ENCODE measurements around the gene NLRC3.

Gene NLRC3

GRCh38 chr16:3578610-3579551 is 1.7 kb upstream of the NLRC3 start:
- TF ChIP-seq FOXM1 (IDR thresholded peaks at IDR 0.05; ENCODE audit: borderline replicate concordance) (no peak), CTBP1 (IDR thresholded peaks at IDR 0.05; ENCODE audit: borderline replicate concordance) (no peak), TARDBP (IDR thresholded peaks at IDR 0.05) (no peak), SUZ12 (IDR thresholded peaks at IDR 0.05) (no peak), FOXA1 (IDR thresholded peaks at IDR 0.05) (no peak)
- no peak for DNase-seq (ENCODE audit: extremely low spot score)
- ChIA-PET POLR2A (no interaction called here), CTCF (no interaction called here)

DNA sequence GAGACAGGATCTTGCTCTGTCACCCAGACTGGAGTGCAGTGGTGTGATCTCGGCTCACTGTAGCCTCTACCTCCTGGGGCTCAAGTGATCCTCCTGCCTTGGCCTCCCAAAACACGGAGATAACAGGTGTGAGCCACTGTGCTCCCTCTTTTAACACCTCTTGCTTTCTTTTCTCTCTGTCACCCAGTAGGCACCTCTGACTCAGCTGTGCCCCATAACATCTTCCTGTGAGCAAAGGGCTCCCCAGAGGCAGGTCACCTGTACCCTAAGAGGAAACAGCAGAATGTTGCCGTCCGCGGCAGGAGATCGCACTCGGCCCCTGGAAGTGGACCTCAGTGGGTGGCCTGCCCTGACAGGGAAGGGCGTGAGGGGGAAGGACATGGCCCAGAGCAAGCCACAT is 918 bp upstream of the NLRC3 start:
- no peak for TF ChIP-seq SP1 (IDR thresholded peaks at IDR 0.05)
- no peak for TF ChIP-seq SUZ12 (IDR thresholded peaks at IDR 0.05)
- no peak for TF ChIP-seq LEF1 (IDR thresholded peaks at IDR 0.05; ENCODE audit: borderline replicate concordance)
- TF ChIP-seq, protein P1, sequence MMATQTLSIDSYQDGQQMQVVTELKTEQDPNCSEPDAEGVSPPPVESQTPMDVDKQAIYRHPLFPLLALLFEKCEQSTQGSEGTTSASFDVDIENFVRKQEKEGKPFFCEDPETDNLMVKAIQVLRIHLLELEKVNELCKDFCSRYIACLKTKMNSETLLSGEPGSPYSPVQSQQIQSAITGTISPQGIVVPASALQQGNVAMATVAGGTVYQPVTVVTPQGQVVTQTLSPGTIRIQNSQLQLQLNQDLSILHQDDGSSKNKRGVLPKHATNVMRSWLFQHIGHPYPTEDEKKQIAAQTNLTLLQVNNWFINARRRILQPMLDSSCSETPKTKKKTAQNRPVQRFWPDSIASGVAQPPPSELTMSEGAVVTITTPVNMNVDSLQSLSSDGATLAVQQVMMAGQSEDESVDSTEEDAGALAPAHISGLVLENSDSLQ (IDR thresholded peaks at IDR 0.05) = no peak
- TF ChIP-seq ELF4 (IDR thresholded peaks at IDR 0.05) = no peak
- no peak for TF ChIP-seq HDGF (IDR thresholded peaks at IDR 0.05; ENCODE audit: borderline replicate concordance)
- no peak for TF ChIP-seq FOXK2 (IDR thresholded peaks at IDR 0.05)
- no peak for TF ChIP-seq NFRKB (IDR thresholded peaks at IDR 0.05)
- no peak for TF ChIP-seq BHLHE40 (IDR thresholded peaks at IDR 0.05; ENCODE audit: borderline replicate concordance)
- TF ChIP-seq CTBP1 (IDR thresholded peaks at IDR 0.05; ENCODE audit: borderline replicate concordance) = no peak
- no peak for TF ChIP-seq ZNF384 (IDR thresholded peaks at IDR 0.05)
- no peak for TF ChIP-seq FOXM1 (IDR thresholded peaks at IDR 0.05; ENCODE audit: borderline replicate concordance)
- no peak for TF ChIP-seq L3MBTL2 (conservative IDR thresholded peaks at IDR 0.05)
- TF ChIP-seq ARNT (IDR thresholded peaks at IDR 0.05) = no peak
- no peak for TF ChIP-seq FOXA1 (IDR thresholded peaks at IDR 0.05)
- no peak for TF ChIP-seq TARDBP (IDR thresholded peaks at IDR 0.05)
- POLR2A ChIA-PET = no interaction called here
- CTCF ChIA-PET = no interaction called here
- no peak for DNase-seq (ENCODE audit: extremely low spot score)

- TF ChIP-seq BHLHE40 (IDR thresholded peaks at IDR 0.05; ENCODE audit: borderline replicate concordance) = no peak
- no peak for TF ChIP-seq HDGF (IDR thresholded peaks at IDR 0.05; ENCODE audit: borderline replicate concordance)
- no peak for TF ChIP-seq SP1 (IDR thresholded peaks at IDR 0.05)
- no peak for TF ChIP-seq SUZ12 (IDR thresholded peaks at IDR 0.05)
- TF ChIP-seq ZNF384 (IDR thresholded peaks at IDR 0.05) = no peak
- no peak for TF ChIP-seq FOXA1 (IDR thresholded peaks at IDR 0.05)
- no peak for DNase-seq (ENCODE audit: extremely low spot score)
- ChIA-PET CTCF (no interaction called here), POLR2A (no interaction called here)
Observed at GRCh38 chr16:3576211-3576610, 992 bp downstream of the NLRC3 start.

- CTCF ChIA-PET = no interaction called here
- POLR2A ChIA-PET = interaction anchor here (0.6 to 0.7 kb wide), 2 partner anchors 30 to 355 kb away, joined by 3 read pairs; no protein-coding TSS in a partner anchor
- no peak for TF ChIP-seq SP1 (IDR thresholded peaks at IDR 0.05)
- TF ChIP-seq ELF4 (IDR thresholded peaks at IDR 0.05) = no peak
- TF ChIP-seq ARNT (IDR thresholded peaks at IDR 0.05) = no peak
- TF ChIP-seq SUZ12 (IDR thresholded peaks at IDR 0.05) = no peak
- no peak for TF ChIP-seq FOXM1 (IDR thresholded peaks at IDR 0.05; ENCODE audit: borderline replicate concordance)
- no peak for TF ChIP-seq BHLHE40 (IDR thresholded peaks at IDR 0.05; ENCODE audit: borderline replicate concordance)
- TF ChIP-seq, protein P1 (IDR thresholded peaks at IDR 0.05) = no peak
- TF ChIP-seq FOXA1 (IDR thresholded peaks at IDR 0.05) = no peak
- no peak for TF ChIP-seq CTBP1 (IDR thresholded peaks at IDR 0.05; ENCODE audit: borderline replicate concordance)
- TF ChIP-seq ZNF384 (IDR thresholded peaks at IDR 0.05) = no peak
- TF ChIP-seq HDGF (IDR thresholded peaks at IDR 0.05; ENCODE audit: borderline replicate concordance) = no peak
- TF ChIP-seq TARDBP (IDR thresholded peaks at IDR 0.05) = no peak
- no peak for TF ChIP-seq FOXK2 (IDR thresholded peaks at IDR 0.05)
- TF ChIP-seq L3MBTL2 (conservative IDR thresholded peaks at IDR 0.05) = no peak
- TF ChIP-seq LEF1 (IDR thresholded peaks at IDR 0.05; ENCODE audit: borderline replicate concordance) = no peak
- no peak for TF ChIP-seq NFRKB (IDR thresholded peaks at IDR 0.05)
- no peak for DNase-seq (ENCODE audit: extremely low spot score)
Observed at GRCh38 chr16:3575491-3575890, 1.7 kb downstream of the NLRC3 start.

GRCh38 chr16:3574195-3574594 is 3.0 kb downstream of the NLRC3 start:
- ChIA-PET CTCF (interaction anchor here (0.6 kb wide), 1 partner anchor 387 kb away, joined by 3 read pairs; no protein-coding TSS in a partner anchor), POLR2A (no interaction called here)
- no peak for DNase-seq (ENCODE audit: extremely low spot score)
- TF ChIP-seq L3MBTL2 (conservative IDR thresholded peaks at IDR 0.05) (no peak), BHLHE40 (IDR thresholded peaks at IDR 0.05; ENCODE audit: borderline replicate concordance) (no peak), FOXA1 (IDR thresholded peaks at IDR 0.05) (no peak), FOXK2 (IDR thresholded peaks at IDR 0.05) (no peak), TARDBP (IDR thresholded peaks at IDR 0.05) (no peak), NFRKB (IDR thresholded peaks at IDR 0.05) (no peak), CTBP1 (IDR thresholded peaks at IDR 0.05; ENCODE audit: borderline replicate concordance) (no peak), ELF4 (IDR thresholded peaks at IDR 0.05) (no peak), HDGF (IDR thresholded peaks at IDR 0.05; ENCODE audit: borderline replicate concordance) (no peak), FOXM1 (IDR thresholded peaks at IDR 0.05; ENCODE audit: borderline replicate concordance) (no peak), SUZ12 (IDR thresholded peaks at IDR 0.05) (no peak), ARNT (IDR thresholded peaks at IDR 0.05) (no peak), SP1 (IDR thresholded peaks at IDR 0.05) (no peak), LEF1 (IDR thresholded peaks at IDR 0.05; ENCODE audit: borderline replicate concordance) (no peak), ZNF384 (IDR thresholded peaks at IDR 0.05) (no peak)
- TF ChIP-seq, protein P1 (IDR thresholded peaks at IDR 0.05) = no peak

Measured in HEK293T (cell line).